ENCODE measurements around the gene FOXR2.

Gene FOXR2

DNA sequence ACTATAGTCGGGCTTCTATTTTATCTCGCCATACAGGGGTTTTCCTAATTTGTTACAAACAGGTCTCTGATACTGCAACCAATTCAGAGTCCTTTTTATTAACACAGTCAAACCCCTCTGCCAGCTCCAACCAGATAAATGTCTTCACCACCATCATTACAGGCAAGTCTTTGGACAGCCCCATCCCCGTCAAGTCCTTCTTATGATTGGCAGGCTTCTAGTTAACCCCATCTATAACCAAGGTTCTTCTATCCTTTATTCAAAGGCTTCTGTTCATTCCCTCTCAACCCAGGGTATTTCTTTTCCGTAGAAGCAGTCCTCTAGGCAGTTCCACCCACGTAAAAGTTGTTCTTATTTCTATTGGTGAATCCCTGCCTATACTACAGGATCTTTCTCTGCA lies 29.9 kb upstream of the FOXR2 start:
- H3K9me3 ChIP-seq (ENCODE audit: control insufficient read depth, insufficient read depth, low read length) = no peaks in the 10 kb centered on the region
- H3K27ac ChIP-seq (ENCODE audit: low read depth, low read length) = no peak overlapping the region
- H3K4me1 ChIP-seq (ENCODE audit: control insufficient read depth, low read length) = no peaks in the 10 kb centered on the region
- H3K4me2 ChIP-seq (ENCODE audit: low read length) = no peak overlapping the region
- H3F3A ChIP-seq (ENCODE audit: control insufficient read depth, insufficient read depth) = no peaks in the 10 kb centered on the region
- no peak overlapping the region for H3K4me3 ChIP-seq (ENCODE audit: low read length)
- TF ChIP-seq, protein P1, sequence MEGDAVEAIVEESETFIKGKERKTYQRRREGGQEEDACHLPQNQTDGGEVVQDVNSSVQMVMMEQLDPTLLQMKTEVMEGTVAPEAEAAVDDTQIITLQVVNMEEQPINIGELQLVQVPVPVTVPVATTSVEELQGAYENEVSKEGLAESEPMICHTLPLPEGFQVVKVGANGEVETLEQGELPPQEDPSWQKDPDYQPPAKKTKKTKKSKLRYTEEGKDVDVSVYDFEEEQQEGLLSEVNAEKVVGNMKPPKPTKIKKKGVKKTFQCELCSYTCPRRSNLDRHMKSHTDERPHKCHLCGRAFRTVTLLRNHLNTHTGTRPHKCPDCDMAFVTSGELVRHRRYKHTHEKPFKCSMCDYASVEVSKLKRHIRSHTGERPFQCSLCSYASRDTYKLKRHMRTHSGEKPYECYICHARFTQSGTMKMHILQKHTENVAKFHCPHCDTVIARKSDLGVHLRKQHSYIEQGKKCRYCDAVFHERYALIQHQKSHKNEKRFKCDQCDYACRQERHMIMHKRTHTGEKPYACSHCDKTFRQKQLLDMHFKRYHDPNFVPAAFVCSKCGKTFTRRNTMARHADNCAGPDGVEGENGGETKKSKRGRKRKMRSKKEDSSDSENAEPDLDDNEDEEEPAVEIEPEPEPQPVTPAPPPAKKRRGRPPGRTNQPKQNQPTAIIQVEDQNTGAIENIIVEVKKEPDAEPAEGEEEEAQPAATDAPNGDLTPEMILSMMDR (IDR thresholded peaks at IDR 0.05; ENCODE audit: low read depth, low read length, poor library complexity, severe bottlenecking) = no peak
- no peak for TF ChIP-seq EZH2phosphoT487 (IDR thresholded peaks at IDR 0.05; ENCODE audit: borderline replicate concordance, low read length)
- H3K36me3 ChIP-seq (ENCODE audit: control insufficient read depth, low read length) = no peaks in the 10 kb centered on the region
- H3K27me3 ChIP-seq (ENCODE audit: control insufficient read depth, low read length) = no peaks in the 10 kb centered on the region
- H3K9me2 ChIP-seq (replicated peaks; ENCODE audit: control insufficient read depth, low read length) = no peaks in the 10 kb centered on the region
- no peaks in the 10 kb centered on the region for H4K20me1 ChIP-seq (ENCODE audit: control insufficient read depth, insufficient read depth, low read depth, low read length)
- no peaks in the 10 kb centered on the region for H3K79me2 ChIP-seq (ENCODE audit: control insufficient read depth, low read length)

DNA sequence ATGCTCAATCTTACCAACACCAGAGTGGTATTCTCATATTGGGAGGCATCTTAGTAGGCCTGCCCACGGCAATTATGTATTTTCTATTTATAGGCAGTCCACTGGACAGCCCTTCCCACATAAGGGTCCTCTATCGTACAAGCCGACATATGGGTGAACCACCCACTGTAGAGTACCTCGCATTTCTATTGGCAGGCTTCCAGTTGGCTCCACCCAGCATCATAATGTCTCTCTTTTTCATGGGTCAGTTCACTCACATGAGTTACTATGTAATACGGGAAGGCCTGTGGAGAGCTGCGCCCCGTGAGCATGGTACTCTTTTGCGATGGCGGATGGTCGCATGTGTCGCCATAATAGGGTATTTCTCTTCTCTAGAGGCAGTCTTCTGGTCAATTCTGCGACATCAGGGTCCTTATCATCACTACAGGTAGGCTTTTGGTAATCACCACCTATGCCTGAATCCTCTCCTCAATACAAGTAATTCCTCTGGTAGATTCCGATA lies 29.4 kb upstream of the FOXR2 start:
- no peaks in the 10 kb centered on the region for H3K4me1 ChIP-seq (ENCODE audit: control insufficient read depth, low read length)
- no peaks in the 10 kb centered on the region for H3K9me3 ChIP-seq (ENCODE audit: control insufficient read depth, insufficient read depth, low read length)
- H3K4me3 ChIP-seq (ENCODE audit: low read length) = no peak overlapping the region
- no peaks in the 10 kb centered on the region for H3K36me3 ChIP-seq (ENCODE audit: control insufficient read depth, low read length)
- H3K27me3 ChIP-seq (ENCODE audit: control insufficient read depth, low read length) = no peaks in the 10 kb centered on the region
- no peaks in the 10 kb centered on the region for H3K9me2 ChIP-seq (replicated peaks; ENCODE audit: control insufficient read depth, low read length)
- H3K27ac ChIP-seq (ENCODE audit: low read depth, low read length) = no peak overlapping the region
- H3F3A ChIP-seq (ENCODE audit: control insufficient read depth, insufficient read depth) = no peaks in the 10 kb centered on the region
- H3K79me2 ChIP-seq (ENCODE audit: control insufficient read depth, low read length) = no peaks in the 10 kb centered on the region
- TF ChIP-seq, protein P1 (IDR thresholded peaks at IDR 0.05; ENCODE audit: low read depth, low read length, poor library complexity, severe bottlenecking) = no peak
- TF ChIP-seq EZH2phosphoT487 (IDR thresholded peaks at IDR 0.05; ENCODE audit: borderline replicate concordance, low read length) = no peak
- H3K4me2 ChIP-seq (ENCODE audit: low read length) = no peak overlapping the region
- H4K20me1 ChIP-seq (ENCODE audit: control insufficient read depth, insufficient read depth, low read depth, low read length) = no peaks in the 10 kb centered on the region

GRCh38 chrX:55598333-55598732 lies 24.9 kb upstream of the FOXR2 start:
- TF ChIP-seq, protein P1 (IDR thresholded peaks at IDR 0.05; ENCODE audit: low read depth, low read length, poor library complexity, severe bottlenecking) = no peak
- TF ChIP-seq EZH2phosphoT487 (IDR thresholded peaks at IDR 0.05; ENCODE audit: borderline replicate concordance, low read length) = no peak
- no peaks in the 10 kb centered on the region for H3K79me2 ChIP-seq (ENCODE audit: control insufficient read depth, low read length)
- no peaks in the 10 kb centered on the region for H3K9me2 ChIP-seq (replicated peaks; ENCODE audit: control insufficient read depth, low read length)
- no peak overlapping the region for H3K4me2 ChIP-seq (ENCODE audit: low read length)
- H3F3A ChIP-seq (ENCODE audit: control insufficient read depth, insufficient read depth) = no peaks in the 10 kb centered on the region
- no peak overlapping the region for H3K4me3 ChIP-seq (ENCODE audit: low read length)
- no peaks in the 10 kb centered on the region for H3K9me3 ChIP-seq (ENCODE audit: control insufficient read depth, insufficient read depth, low read length)
- H4K20me1 ChIP-seq (ENCODE audit: control insufficient read depth, insufficient read depth, low read depth, low read length) = no peaks in the 10 kb centered on the region
- H3K27ac ChIP-seq (ENCODE audit: low read depth, low read length) = no peak overlapping the region
- no peaks in the 10 kb centered on the region for H3K36me3 ChIP-seq (ENCODE audit: control insufficient read depth, low read length)
- no peaks in the 10 kb centered on the region for H3K27me3 ChIP-seq (ENCODE audit: control insufficient read depth, low read length)
- H3K4me1 ChIP-seq (ENCODE audit: control insufficient read depth, low read length) = no peaks in the 10 kb centered on the region

Data from DOHH2 (cell line).